Kidney (tissue), 14 donors: ENCODE measurements around the gene SREK1. TPM values are rescaled to one million over a fixed set of nuclear protein-coding genes. Genes with fewer than 3 reads are reported as not detected.

Source experiments
- DNase-seq, 5 donors: peaks; one replicate each; pipeline ENCODE4 v3.0.0-alpha.2; 2013 to 2020
- FAIRE-seq: peaks from 2 replicates; lab custom pipeline; 2012; peaks lifted over from hg19 to GRCh38; lab: Jason Lieb, UNC
- H3K27ac ChIP-seq, 2 donors: one replicate each; pipeline ENCODE4 v1.7.0; 2013; ENCODE audit warnings: low read depth in 2 of 2, low read length in 2 of 2, inconsistent platforms in 1 of 2
- H3K27me3 ChIP-seq: one replicate; pipeline ENCODE4 v1.7.1; 2013; ENCODE audit warnings: low read length, inconsistent platforms; ENCODE audit not compliant: control insufficient read depth, insufficient read depth
- H3K36me3 ChIP-seq, 3 donors: one replicate each; pipeline versions ENCODE4 v1.7.0 to v1.7.1; 2013; ENCODE audit warnings: low read length in 3 of 3, control low read depth in 1 of 3, inconsistent platforms in 1 of 3; ENCODE audit not compliant: insufficient read depth in 3 of 3, control insufficient read depth in 2 of 3
- H3K4me1 ChIP-seq, 3 donors: one replicate each; pipeline versions ENCODE4 v1.7.0 to v1.7.1; 2013; ENCODE audit warnings: low read length in 3 of 3, inconsistent platforms in 1 of 3, low read depth in 1 of 3; ENCODE audit not compliant: control insufficient read depth in 2 of 3, insufficient read depth in 2 of 3
- H3K4me3 ChIP-seq, 3 donors: one replicate each; pipeline versions ENCODE4 v1.7.0 to v1.8.1; 2013; ENCODE audit warnings: low read length in 3 of 3, control low read depth in 1 of 3, inconsistent platforms in 1 of 3
- H3K9ac ChIP-seq, 3 donors: one replicate each; pipeline versions ENCODE4 v1.7.0 to v1.7.1; 2013; ENCODE audit warnings: low read length in 3 of 3, control low read depth in 1 of 3, inconsistent platforms in 1 of 3
- H3K9me3 ChIP-seq, 3 donors: one replicate each; pipeline versions ENCODE4 v1.7.0 to v1.7.1; 2013; ENCODE audit warnings: low read length in 3 of 3, control low read depth in 1 of 3, inconsistent platforms in 1 of 3; ENCODE audit not compliant: control insufficient read depth in 2 of 3, insufficient read depth in 1 of 3
- CTCF ChIP-seq: IDR thresholded peaks from 3 replicates; pipeline ENCODE4 v1.5.1; 2012; ENCODE audit warnings: mild to moderate bottlenecking, moderate library complexity, borderline replicate concordance; ENCODE audit not compliant: insufficient read depth; ENCODE audit errors: extremely low read depth
- intact Hi-C: fragments of 100-400 bp; cut with DNase I; formaldehyde crosslinking; loops from one replicate; pipeline ENCODE4 v1.11.1; 2022
- polyA plus RNA-seq: library from polyadenylated mRNA; stranded (reverse); fragments of 350-450 nt; fragmentation: Illumina TruSeq; extraction: RNeasy Lipid Tissue Mini Kit (QIAGEN cat#74804); gene quantifications from one replicate; pipeline ENCODE4 v1.2.3, GENCODE V29; 2014; ENCODE audit warnings: low read depth, low replicate concordance; ENCODE audit not compliant: insufficient read depth
- total RNA-seq: library from RNA; stranded (reverse); fragmentation: NEBNext Ultra II Directional; extraction: Animal tissue kit (Norgen Biotek cat#: 25700); gene quantifications from one replicate; pipeline ENCODE4 v1.2.1, GENCODE V29; 2021
- donor health status: control.
- donor health status: control.
- donor health status: control.
- donor health status: control.
- donor health status: control.
- donor health status: DM: yes; HTN: yes; CAD: no.
- donor health status: Normal renal cell carcinoma (clear cell type).

Gene SREK1
- total and polyA plus RNA-seq, 2 donors from 2014 or later = 22.2 to 70.0 TPM

GRCh38 chr5:66138637-66139317, 5.3 kb upstream of the SREK1 start:
- no peaks in the 10 kb centered on the region for H3K36me3 ChIP-seq
- FAIRE-seq (no peak), DNase-seq (no peak)
- no peak overlapping the region for H3K27ac ChIP-seq
- intact Hi-C loops = no loop called here
- TF ChIP-seq CTCF = no peak
- no peaks in the 10 kb centered on the region for H3K27me3 ChIP-seq
- H3K9ac ChIP-seq = no peak overlapping the region
- no peak overlapping the region for H3K4me3 ChIP-seq
- H3K4me1 ChIP-seq = peaks cover 3 to 4% (median 4%) of the 10 kb centered on the region in 3 donors
- H3K9me3 ChIP-seq = no peaks in the 10 kb centered on the region

GRCh38 chr5:66139318-66139712, 4.8 kb upstream of the SREK1 start:
- Histone ChIP-seq H3K27ac (no peak overlapping the region), H3K9me3 (no peaks in the 10 kb centered on the region), H3K4me3 (no peak overlapping the region), H3K4me1 (peaks cover 3 to 4% (median 4%) of the 10 kb centered on the region in 3 donors), H3K36me3 (no peaks in the 10 kb centered on the region), H3K27me3 (no peaks in the 10 kb centered on the region), H3K9ac (no peak overlapping the region)
- DNase-seq (no peak), FAIRE-seq (no peak)
- no peak for TF ChIP-seq CTCF
- intact Hi-C loops = no loop called here

GRCh38 chr5:66142417-66142816, 1.7 kb upstream of the SREK1 start:
- no peak for TF ChIP-seq CTCF
- H3K4me1 ChIP-seq = peaks cover 3 to 9% (median 4%) of the 10 kb centered on the region in 3 donors
- FAIRE-seq = no peak
- no peaks in the 10 kb centered on the region for H3K27me3 ChIP-seq
- intact Hi-C loops = no loop called here
- no peak for DNase-seq
- no peak overlapping the region for H3K9ac ChIP-seq
- no peak overlapping the region for H3K4me3 ChIP-seq
- H3K27ac ChIP-seq = no peak overlapping the region
- H3K9me3 ChIP-seq = no peaks in the 10 kb centered on the region
- H3K36me3 ChIP-seq = no peaks in the 10 kb centered on the region
